HUDEP-2 (cell line): ENCODE measurements around the gene EPHA1.
A peak's percentile ranks its signal among the peaks of the same experiment; 100 is the strongest.

ENCODE experiments used
- DNase-seq, 76 experiments: peaks; one replicate each; lab custom pipeline; 2025; ENCODE audit not compliant: unreplicated experiment in 76 of 76; lab: John Stamatoyannopoulos, UW

The EPHA1 gene

DNA sequence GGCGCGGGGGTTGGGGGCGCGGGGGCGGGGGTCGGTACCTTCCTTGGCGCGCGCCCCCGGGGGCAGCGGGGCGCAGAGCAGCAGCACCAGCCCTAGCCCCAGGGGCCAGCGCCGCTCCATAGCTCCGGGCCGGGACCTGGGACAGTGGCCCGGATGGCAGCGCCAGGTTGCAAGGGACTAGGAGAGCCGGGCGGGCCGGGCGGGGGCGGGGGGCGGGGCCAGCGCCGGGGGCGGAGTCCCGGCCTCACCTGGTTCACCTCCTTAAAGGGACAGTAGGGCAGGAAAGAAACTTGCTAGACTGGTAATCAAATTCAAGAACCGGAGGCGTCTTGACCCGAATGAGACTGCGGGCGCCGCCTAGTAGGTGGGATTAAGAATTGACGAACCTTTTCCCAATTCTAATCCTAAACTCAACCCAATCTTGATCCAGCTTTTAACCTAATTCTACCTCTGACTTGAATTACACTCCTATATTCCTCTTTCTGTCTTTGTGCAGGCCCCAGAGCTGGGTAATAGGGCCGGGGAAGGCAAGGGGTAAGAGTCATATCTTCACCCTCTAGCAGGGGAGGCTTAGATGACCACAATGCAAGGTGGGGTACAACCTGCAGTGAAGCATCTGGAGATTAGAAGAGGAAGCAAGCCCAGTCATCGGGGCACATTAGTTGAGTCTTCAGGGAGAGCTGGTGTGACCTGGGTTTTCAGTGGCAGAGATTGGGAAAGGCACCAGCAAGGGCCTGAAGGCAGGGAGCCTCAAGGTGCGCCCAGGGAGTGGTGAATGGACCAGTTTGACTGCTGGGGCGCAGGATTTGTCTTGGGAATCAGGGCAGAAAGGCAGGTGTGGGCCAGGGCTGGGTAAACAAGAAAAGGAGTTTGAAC lies at the start of gene EPHA1:
Gene EPHA1 (minus strand): TSS at position 171 of the 876 bp plus-strand sequence. CDS start 51 bp downstream, at position 120.
- peak in 1 of 76 experiments; percentile 11 for DNase-seq

DNA sequence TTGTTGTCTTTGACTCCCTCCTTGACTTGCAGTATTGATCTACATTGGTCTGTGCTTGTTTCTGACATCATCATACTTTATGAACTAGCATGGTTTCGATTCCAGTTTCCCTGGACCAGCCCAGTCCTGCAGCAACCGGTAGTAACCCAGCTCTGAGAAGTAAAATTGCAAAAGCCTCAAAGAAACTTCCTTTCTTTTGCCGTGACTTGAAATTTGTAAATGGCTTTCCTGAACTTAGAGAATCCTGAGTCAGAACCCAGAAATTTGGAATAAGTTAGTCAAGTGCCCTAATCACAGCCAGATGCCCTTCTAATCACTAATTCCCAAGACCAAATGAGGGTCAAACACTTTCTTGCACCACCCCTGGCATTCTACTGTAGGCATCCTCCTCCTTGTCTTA lies 49.6 kb upstream of the EPHA1 start:
- DNase-seq: no peak

DNA sequence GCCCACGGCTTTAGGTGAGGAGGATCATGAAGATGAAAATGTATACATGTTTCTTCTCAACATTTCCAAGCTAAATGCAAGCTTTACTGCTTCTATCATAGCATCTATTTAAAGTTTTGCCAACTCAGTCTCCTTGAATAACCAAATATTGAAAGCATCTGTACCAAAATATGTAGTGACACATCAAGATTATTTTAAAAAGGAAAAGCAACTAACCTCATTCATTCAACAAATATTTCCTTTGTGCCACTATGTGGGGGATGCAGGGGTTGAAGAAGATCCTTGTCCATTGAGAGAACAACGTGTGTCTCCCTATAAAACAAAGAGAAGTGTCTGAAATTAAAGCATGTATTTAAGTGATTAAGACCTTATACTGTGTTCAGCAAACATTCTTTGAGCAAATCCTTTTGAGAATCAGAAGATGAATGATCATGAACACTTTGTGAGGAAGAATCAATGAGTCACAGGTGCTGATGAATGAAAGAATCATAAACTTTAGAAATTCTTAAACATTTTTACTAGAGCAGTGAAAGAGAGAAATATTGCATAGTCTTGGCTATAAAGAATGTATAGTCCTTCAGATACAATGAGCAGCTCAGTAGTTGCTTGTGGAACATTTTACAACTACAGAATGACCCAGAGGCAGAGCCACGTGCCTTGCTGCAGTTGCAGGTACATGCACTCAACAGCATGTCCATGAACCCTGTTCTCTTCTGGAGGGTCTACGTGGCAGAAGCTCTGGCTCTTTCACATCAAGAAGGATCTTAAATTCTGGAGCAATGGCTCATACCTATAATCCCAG lies 48.5 kb upstream of the EPHA1 start:
- DNase-seq: no peak

DNA sequence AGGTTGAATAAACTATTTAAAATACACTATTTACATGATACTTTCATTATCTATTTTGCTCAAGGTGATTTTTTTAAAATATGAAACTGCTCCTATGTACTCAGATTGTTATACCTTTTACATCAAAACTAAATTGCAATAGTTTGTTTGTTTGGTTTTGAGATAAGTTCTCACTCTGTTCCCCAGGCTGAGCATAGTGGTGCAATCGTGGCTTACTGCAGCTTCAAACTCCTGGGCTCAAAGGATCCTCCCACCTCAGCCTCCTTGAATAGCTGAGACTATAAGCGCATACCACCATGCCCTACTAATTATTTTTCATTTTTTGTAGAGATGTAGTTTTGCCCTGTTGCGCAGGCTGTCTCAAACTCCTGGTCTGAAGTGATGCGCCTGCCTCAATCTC lies 47.3 kb upstream of the EPHA1 start:
- no peak for DNase-seq

DNA sequence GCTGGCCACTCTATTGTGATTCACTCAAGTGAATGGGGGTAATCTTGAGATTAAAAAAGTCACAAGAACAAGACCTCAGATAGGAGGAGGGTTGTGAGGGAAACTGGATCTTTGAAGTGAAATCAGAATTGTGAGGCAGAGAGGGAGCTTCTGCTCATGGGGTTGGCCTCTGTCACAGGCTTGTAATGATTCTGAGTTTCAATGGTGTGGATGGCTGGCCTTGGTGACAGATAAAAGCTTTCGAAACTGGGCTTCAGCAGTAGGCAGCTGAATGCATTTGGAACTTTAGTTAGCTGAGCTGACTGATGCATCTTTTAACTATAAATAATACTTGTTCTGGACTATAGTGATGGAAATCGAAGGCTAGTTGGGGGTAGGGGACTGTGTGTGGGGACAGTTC lies 46.8 kb upstream of the EPHA1 start:
- no peak for DNase-seq

DNA sequence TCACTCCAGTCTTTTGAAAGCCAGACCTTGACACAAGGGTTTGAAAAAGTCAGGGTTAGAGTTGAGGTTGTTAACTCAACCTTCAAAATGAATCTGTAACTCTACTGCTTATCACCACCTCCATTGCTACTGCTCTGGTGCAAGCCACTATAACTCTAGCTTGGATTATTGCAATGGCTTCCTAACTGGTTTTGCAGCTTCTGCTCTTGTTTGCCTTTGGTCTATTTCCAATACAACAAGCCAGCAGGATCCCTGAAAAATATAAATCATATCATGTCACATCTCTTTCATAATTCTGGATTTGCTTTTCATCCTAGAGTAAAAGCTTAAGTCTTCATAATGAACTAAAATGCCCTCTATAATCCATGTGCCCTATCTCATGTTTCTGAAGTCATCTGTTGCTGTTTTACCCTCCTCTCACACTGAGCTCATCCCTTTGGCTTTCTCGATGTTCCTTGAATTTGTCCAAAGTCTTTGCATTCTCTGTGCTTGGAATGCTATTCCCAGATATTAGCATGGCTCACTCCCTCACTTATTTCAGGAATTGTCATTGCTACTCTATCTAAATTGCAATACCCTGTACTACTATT lies 45.5 kb upstream of the EPHA1 start:
- DNase-seq: no peak

DNA sequence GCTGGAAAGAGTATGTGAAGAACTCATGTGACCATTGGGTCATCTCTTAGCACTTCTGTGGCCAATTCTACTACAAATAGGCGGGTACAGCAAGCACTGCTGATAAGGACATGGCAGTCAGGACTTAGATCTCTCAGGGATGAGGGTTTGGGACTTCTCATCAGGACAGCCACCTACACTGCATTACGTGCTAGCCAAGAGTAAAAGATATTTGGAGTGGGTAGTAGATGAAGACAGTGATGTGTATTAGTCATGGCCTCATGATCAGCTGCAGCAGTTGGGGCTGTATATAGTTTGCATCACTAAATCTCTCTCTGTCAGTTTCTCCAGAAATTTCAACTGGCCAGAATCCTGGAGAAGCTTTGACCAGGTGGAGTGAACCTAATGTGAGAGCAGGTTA lies 43.8 kb upstream of the EPHA1 start:
- DNase-seq: no peak

DNA sequence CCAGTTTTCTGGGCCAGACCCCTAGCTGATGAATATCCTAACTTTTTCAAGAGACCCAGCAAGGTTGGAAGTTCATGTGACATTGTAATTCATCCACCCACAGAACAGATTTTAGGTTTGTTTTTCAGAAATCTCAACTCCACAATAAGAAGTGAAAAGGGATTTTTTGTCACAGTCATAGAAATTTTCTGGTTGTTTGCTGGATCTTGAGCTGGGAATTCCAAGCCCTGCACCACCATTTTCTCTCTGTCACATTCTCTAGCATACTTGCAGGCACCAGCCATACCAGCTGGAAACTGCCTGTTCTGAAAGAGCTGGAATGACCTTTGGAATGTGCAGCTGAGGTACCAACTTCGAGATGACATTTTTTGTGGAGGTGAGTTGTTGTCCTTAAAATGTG lies 43.1 kb upstream of the EPHA1 start:
- no peak for DNase-seq

DNA sequence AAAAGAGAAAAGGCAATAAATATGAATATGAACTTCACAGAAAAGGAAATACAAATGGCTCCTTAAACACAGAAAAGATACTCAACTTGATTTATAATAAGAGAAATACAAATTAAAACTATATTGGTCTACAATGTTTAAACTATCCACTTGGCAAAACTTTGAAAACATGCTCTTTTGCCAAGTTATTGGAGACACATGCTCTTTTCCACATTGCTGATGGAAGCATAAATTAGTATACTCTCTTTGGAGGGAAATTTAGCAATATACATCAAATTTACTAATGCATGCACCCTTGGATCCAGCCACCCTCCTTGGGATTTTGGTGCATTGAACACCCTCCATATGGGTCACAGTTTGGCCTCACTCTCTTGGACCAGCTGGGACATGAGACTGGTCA lies 42.5 kb upstream of the EPHA1 start:
- DNase-seq: no peak

DNA sequence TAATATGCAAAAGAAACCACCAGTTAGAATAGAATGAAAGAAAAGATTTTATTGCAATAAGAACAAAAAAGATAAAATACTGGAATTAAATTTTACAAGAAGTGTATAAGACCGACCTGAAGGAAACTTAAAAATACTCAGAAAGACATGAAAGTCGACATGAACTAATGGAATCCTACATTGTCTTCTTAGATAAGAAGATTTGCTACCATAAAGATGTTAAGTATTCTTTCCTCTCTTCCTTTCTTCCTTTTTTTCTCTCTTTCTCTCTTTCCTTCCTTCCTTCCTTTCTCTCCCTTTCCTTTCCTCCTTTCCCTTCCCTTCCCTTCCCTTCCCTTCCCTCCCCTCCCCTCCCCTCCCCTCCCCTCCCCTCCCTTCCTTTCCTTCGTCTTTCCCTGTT lies 41.1 kb upstream of the EPHA1 start:
- DNase-seq: no peak

DNA sequence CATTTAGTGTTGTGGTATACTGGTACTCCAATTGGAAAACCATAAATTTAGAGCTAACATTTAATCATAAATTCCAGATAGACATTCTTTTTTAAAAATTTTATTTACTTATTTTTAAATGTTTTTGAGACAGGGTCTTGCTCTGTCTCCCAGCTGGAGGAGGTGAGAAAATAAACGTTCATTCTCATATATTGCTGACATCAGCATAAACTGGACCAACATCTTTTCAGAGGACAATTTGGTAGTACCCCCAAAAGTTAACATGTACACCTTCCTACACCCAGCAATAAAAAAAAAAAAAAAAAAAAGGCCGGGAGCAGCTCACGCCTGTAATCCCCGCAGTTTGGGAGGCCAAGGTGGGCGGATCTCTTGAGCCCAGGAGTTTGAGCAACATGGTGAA lies 39.8 kb upstream of the EPHA1 start:
- no peak for DNase-seq

DNA sequence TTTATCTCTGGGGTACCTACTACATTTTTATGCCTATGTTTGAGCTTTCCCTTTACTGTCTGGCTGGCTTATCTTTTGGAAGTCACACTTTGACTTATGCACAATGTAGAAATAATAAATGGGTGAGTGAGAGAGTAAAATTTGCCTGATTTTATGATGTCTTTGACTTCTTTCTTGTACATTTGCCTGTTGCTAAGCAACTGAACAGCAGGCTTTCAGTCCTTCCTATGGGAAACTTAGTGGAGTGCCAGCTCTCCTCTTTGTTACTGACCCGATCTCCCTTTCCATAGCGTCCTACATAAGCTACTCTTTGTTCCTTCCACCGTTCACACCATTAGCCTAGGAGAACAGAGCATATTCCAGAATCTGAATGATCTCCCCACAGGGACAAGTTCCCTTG lies 38.8 kb upstream of the EPHA1 start:
- no peak for DNase-seq

DNA sequence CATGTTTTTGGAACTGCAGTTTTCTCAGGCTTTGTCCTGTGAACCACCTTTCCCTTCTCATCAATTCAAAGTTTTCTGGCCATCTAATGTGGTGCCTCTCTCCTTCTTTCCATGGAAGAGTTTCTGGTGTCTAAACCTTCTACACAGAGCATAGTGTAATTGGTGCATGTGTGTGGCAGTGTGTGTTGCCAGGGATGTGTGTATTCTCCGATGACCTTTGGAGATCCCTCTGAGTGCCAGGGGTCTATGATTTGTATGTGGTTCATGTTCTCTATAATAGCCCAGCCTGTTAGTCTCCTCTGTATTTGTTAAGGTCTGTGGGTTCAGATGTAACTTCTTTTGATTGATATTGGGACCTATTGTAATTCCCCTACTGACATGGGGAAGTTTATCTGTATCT lies 36.1 kb upstream of the EPHA1 start:
- no peak for DNase-seq

DNA sequence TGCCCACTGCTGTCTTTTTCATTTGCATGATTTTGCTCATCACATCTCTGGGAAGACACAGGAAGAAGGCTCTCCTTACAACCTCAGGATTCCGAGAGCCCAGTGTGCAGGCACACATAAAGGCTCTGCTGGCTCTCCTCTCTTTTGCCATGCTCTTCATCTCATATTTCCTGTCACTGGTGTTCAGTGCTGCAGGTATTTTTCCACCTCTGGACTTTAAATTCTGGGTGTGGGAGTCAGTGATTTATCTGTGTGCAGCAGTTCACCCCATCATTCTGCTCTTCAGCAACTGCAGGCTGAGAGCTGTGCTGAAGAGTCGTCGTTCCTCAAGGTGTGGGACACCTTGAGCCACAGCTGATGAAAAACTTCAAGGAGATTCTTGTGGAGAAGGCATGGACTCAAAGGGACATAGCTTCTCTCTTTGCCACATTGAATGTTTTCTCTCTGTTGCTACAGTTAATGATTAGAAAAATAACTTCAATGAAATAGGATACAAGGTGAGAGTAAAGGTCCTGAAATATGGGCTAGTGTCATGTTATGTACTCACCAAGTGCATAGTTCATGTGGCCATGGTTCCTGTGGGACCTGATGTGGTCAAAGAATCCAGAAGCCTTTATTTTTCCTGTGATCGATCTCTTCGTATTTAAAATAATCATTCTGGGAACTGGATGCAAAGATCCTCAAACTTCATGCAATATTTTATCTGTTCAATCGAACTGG lies 35.6 kb upstream of the EPHA1 start:
- no peak for DNase-seq

DNA sequence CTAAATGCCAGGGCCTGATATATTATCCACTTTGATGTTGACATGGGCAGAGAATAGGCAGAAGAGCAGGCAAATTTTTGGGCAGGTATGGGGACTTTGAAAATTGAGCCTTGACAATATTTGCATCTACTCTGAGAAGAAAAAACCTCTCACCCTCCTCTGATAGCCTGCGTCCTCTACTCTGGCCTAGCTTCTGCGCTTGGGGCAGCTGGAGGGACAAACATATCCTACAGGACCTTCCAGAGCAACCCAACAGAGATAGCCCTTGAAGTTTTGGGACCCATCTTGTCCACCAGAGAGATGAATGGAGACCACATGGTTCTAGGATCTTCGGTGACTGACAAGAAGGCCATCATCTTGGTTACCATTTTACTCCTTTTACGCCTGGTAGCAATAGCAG lies 34.5 kb upstream of the EPHA1 start, which contains the start of gene TAS2R60:
Gene TAS2R60 (plus strand): TSS at position 301 of the 400 bp plus-strand sequence. CDS start 0 bp downstream, at position 301.
- DNase-seq: no peak

DNA sequence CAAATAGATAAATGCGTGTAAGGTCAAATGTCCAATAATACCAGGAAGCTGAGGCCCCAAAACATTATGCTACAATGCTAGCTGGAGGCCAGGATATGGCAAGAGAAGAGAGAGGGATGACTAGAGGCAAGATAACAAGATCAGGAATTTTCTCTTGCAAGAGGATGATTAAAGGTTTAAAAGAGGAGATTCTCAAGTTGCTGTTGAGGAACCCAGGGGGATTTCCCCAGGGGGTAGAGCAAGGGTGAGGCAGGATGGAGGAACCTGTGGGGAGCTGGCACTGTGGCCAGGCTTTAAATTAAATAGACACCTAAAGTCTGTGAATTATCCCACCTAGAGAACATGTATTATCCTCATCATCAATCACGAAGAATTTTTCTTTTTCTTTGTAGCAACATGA lies 31.2 kb upstream of the EPHA1 start:
- DNase-seq: no peak

DNA sequence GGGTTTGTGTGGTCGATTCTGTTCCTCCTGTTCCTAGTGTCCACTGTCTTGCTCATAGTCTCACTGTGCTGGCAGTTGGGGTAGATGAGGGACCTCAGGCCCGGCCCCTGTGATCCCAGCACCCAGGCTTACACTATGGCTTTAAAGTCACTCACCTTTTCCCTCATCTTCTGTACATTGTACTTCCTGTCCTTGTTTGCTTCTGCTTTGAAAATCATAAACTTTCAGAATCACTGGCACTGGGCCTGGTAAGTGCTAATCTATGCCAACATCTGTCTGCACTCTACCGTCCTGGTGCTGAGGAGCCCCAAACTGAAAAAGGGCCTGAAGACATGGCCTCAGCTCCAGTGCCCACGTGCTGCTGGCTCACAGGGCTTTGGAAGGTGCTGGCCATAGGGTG lies 28.9 kb upstream of the EPHA1 start:
- peak in 62 of 76 experiments; percentile 2 to 67 (median 23) for DNase-seq

DNA sequence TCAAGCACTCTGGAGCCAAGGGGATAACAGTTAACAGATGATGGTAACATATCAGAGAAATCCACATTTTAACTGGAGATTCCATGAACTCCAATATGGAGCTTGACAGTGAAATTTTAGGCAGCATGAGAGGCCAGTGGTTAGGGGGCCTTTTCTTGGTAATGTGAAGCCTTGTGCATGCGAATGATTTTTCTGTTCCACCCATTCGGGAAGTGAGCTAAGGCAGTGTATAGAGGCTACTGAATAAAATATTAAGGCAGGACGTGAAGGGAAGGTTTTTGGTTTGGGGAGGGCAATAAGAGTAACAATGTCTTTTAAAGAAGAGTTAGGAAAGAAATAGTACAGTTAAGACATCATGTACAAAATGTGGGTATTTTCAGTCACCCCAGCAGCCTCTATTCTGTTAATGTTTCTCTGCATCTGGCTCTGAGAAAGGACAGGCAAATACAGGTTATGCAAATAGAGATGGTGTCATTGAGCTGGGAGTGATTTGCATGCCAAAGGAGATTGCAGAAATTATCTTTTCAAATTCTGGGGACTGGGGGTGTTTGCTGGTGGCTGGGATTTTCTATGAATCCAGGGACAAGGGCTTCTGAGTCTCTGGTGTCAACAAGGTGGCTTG lies 27.8 kb upstream of the EPHA1 start:
- no peak for DNase-seq

DNA sequence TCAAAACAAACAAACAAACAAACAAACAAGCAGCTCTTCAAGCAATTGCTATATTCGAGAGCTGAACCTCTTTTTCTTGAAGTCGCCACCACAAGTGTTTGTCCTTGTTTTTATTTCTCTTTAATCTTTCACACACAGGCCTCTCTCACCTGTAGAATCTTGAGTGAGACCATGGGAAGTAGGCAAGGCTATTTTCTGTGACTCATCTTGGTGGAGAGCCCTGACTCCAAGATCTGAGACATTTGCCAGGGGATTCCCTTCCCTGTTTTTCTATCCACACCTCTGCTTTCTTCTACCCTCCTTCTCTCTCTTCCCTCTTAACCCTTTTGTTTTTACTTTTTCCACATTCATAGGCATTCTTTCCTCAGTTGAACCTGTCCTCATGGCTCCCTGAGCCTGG lies 26.6 kb upstream of the EPHA1 start:
- DNase-seq: no peak

DNA sequence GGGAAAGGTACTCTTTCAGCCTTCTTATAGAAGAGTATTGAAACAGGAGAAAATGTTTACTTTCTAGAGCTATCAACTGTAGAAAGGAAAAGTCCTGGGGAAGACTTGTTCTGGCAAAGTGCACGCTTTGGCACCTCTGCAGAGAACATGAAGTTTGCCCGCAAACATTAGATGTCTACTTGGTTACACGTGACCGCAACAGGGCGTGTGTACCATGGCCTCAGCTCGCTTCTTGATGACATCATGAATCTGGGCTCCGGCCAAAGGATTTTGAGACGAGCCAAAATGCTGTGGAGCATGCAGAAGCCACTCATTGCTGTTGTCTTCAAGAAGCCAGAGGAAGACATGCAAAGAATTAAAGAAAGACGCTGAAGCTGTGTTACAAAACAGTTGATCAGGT lies 26.0 kb upstream of the EPHA1 start:
- no peak for DNase-seq
